Hepatocyte (in vitro differentiated cells): ENCODE data around the gene ACAD9.

Source experiments
- CTCF ChIP-seq: fragments of 200-600 bp; sonication (generic); IDR thresholded peaks from 2 replicates; pipeline ENCODE4 v1.5.1; 2016; ENCODE audit warnings: antibody characterized with exemption, mild to moderate bottlenecking; ENCODE audit not compliant: poor library complexity
- EZH2phosphoT487 ChIP-seq: fragments of 200-600 bp; sonication (generic); IDR thresholded peaks from one replicate; pipeline ENCODE4 v1.6.1; 2018; ENCODE audit warnings: antibody characterized with exemption, mild to moderate bottlenecking, low read depth, moderate library complexity; ENCODE audit not compliant: unreplicated experiment, severe bottlenecking

- TF ChIP-seq CTCF (no peak), EZH2phosphoT487 (no peak)
Observed at GRCh38 chr3:128863560-128863959, 15.9 kb upstream of the ACAD9 start.
